ENCODE measurements around the gene CCDC32. TPM values are rescaled to one million over a fixed set of nuclear protein-coding genes. Genes with fewer than 3 reads are reported as not detected.
A peak's percentile ranks its signal among the peaks of the same experiment; 100 is the strongest.

The CCDC32 gene
- total RNA-seq, 2 donors from 2014 or later = 22.6 to 25.0 TPM

DNA sequence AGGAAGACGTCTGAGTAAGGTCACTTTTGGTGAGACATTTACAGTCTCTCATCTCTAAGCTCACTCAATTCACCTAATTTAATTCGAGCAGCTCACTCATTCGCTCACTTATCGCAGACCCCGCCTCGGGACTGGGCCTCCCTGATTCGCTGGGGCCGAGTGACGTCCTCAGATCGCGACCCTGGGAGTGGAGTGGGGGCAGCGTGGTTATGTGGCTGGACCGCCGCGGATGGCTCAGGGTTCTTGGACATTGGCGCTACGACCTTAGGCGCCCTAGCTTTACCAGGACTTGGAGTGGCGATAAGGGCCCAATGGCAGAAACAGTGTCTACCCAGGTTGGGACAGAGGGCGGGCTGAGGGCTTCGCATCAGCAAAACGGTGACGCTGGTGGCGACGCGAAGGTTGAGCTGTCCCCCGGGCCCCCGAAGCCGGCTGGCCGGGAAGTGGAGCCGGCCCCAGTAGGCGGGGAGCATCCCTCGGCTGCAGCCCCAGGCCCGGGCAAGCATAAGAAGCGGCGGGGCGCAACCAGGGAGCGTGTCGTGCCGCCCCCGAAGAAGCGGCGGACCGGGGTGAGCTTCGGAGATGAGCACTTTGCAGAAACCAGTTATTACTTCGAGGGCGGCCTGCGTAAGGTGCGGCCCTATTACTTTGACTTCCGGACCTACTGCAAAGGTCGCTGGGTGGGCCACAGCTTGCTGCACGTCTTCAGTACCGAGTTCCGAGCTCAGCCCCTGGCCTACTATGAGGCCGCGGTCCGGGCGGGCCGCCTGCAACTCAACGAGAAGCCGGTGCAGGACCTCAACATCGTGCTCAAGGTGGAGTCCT, 4.5 kb upstream of the CCDC32 start, which contains the start of gene RPUSD2:
Gene RPUSD2, plus strand, starts transcription at position 171 of the 825 bp plus-strand sequence. Its CDS starts 39 bp downstream, at position 210.
- ATAC-seq (peak; percentile 70), DNase-seq (peak; percentile 93 to 95)
- intact Hi-C loops (cut with DNase I, micrococcal nuclease) = no loop called here

DNA sequence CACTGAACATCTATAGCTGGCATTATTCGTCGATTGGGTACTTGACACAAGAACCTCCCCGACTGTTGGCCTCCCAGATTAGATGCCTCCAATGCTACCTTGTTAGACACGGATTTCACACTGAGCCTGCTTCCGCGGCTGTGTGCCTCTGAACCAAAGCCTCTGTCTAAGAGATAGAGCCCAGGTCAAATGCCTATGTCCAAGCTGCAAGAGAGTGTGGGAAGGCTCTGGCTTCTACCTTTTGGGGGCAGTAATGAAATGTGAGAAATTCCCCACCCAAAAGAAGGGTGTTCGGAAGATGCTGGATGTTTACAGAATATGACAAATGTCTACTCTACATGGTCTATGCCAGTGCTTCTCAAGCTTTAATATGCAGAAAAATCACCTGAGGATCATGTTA, 2.3 kb upstream of the CCDC32 start:
- no peak for DNase-seq
- intact Hi-C loops (cut with DNase I, micrococcal nuclease) = no loop called here
- no peak for ATAC-seq

DNA sequence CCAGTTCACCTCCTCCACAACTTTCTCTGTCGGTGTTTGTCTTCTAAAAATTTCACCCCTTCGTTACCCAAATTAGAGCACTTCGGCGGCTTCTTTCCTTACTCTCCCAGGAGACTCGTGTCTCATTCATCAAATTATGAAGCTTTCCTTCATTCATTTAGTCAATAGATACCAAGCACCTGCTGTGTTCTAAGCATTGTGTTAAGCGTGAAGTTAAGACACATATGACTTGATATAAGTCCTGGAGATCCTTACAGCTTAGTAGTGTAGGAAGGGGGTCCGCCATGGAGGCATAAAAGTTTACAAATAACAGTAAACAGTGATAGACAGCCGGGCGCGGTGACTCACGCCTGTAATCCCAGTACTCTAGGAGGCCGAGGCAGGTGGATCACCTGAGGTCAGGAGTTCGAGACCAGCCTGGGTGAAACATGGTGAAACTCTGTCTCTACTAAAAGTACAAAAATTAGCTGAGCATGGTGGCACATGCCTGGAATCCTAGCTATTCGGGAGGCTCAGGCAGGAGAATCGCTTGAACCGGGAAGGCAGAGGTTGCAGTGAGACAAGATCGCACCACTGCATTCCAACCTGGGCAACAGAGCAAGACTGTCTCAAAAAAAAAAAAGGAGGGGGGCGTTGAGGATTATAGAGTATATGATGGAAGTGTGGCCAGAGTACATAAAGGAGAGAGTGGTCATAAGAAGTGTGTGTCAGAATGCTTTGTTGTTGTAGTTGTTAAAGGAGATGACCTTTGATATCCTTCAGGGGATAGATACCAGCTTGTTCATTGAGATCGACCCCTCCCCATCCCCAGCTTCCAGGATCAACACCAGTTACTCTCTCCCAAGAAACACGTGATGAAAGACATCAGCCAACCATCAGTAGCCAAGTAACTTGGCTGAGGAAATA, 744 bp upstream of the CCDC32 start:
- intact Hi-C loops (cut with DNase I, micrococcal nuclease) = no loop called here

DNA sequence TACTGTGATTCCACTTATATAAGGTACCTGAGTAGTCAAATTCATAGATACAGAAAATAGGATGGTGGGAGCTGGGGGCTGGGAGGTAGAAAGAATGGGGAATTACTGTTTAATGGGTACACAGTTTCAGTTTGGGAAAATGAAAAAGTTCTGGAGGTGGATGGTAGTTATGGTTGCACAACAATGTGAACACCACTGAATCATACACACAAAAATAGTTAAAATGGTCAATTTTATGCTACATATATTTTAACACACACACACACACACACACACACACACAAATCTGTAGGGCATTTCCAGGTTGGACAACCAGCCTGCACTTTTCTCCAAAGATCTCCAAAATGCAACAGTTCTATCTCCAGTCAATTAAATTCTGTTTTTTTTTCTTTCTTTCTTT, 1.4 kb downstream of the CCDC32 start:
- no peak for ATAC-seq
- intact Hi-C loops (cut with DNase I, micrococcal nuclease) = no loop called here

More for the DNA sequence above, 744 bp upstream of the CCDC32 start:
- ATAC-seq (no peak), DNase-seq (peak in 1 of 2 donors; percentile 39)

DNA sequence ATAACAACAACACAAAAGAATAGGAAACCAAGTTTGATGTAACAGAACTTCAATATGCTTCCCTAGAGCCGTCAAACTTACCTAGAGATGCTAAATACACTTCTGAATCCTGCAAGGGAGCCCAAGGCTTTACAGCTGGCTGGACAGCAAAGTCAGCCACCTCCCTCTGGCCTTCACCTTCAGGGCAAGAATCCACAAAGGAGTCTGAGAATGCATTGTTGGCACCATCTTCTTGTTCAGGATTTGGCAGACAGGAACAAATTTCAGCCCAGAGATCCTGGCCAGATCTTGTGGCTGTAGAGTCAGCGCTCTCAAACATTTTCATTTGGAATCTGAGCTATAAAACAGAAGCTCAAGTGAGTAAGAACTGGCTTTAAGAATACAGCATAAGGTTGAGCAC, 2.2 kb downstream of the CCDC32 start:
- intact Hi-C loops (cut with DNase I, micrococcal nuclease) = no loop called here
- DNase-seq = no peak

More for the DNA sequence above, 1.4 kb downstream of the CCDC32 start:
- DNase-seq = no peak

DNA sequence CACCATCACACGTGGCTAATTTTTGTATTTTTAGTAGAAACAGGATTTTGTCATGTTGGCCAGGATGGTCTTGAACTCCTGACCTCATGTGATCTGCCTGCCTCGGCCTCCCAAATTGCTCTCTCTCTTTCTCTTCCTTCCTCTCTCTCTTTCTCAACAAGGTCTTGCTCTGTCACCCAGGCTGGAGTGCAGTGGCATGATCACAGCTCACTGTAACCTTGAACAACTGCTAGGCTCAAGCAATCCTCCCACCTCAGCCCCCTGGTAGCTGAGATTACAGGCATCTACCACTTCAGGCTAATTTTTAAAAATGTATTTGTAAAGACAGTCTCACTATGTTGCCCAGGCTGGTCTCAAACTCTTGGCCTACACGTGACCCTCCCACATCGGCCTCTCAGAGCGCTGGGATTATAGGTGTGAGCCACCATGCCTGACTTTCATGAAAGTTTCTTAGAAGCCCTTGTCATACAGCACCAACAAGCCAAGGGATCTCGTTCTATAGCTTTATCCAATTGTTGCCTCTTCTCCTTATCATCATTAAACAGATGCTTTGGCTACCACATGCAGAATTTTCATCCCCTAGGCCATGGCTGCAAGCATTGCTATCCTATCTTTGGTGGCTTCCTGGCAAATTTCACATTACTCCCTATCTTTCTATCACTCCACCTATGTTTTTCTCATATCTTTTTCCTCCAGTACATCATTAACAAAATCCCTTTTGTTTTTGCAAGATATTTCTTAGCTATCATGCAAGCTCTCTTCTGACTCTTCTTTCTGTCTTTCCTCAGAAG, 5.7 kb downstream of the CCDC32 start:
- no peak for ATAC-seq
- no peak for DNase-seq
- intact Hi-C loops (cut with DNase I, micrococcal nuclease) = no loop called here

More for the DNA sequence above, 2.2 kb downstream of the CCDC32 start:
- ATAC-seq = no peak

DNA sequence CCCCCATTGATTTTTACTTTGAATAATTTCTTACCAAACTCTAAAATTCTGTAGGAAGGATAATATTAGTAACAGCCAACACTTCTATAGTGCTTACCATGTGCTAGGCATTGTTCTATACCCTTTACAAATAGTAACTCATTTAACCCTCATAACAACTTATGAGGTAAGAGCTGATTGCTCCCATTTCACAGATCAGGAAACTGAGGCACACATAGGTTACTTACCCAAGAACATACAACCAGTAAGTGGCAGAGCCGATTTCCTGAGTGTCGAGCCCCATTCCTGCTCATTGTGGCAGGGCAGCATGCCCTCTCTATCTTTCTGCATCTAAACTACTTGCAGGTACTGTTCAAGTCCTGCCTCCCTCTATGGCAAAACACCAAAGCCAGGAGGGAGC, 9.0 kb downstream of the CCDC32 start:
- intact Hi-C loops (cut with DNase I, micrococcal nuclease) = no loop called here
- ATAC-seq (no peak), DNase-seq (no peak)

DNA sequence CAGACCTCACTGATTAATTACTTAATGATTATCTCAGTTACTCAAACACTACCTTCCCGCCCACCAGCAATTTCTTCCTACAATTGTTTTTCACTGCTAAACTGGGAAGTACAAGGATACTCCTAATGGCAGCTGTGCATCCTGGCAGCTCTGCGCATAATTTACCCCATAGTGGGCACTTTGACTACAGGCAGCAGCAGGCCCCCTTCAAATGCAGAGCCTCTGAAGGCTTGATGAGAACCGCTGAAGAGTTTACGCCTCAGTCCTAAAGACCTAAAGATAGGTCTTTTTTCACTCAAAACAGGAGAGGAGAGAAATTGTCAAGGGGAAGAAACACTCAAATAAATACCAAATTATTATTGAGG, 10.7 kb downstream of the CCDC32 start:
- DNase-seq (no peak), ATAC-seq (no peak)
- intact Hi-C loops (cut with DNase I, micrococcal nuclease) = no loop called here

DNA sequence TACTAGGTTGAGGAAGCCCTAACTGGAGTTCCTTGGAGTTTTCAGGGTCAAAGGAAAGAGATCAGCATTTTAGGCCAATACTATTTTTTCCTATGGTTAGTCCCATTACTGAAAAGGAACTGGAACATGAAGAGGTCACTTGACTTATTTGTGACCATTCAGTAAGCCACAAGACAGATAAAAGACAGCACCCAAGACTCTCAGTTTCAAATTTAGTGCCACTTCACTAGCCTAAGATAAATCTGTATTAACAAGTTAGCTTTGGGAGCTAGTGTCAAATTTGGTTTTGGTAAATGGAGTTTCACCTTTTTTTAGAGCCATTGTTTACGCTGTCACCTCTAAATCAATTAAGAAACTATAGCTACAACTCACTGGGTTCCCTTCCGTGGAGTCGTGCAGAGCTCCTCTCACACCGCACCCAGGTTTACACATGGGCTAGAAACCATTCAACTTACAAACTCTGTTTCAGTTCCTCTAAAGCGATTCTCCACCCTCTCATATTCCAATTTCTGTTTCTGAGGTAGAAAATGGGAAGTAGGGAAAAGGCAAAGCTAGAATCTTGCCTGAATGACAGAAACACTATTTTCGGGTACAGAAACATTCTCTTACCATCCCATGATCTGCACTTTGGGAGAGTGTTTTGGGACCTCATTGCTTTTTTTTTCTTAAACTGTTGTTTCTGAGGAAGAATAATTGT, 14.4 kb downstream of the CCDC32 start:
- DNase-seq = no peak
- intact Hi-C loops (cut with DNase I, micrococcal nuclease) = no loop called here
- peak; percentile 61 for ATAC-seq

DNA sequence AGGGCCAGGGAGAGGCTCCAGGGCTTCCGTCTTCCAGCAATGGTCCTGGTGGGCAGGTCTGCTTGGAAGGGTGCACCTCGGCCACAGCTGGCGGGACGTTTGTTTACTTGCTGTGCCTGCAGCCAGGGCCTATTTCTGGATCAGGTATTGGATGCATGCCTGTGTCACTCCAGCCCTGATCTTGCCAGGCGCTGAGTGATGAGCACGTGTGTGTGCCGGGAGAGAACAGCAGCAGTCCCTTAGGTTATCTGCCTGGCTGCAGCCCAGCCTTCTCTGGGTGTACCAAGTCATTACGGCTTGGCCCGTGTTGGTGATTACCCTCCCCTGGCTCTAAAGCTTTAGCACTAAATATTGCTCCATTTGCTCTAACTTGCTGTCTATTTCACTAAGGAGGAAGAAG, 14.9 kb downstream of the CCDC32 start:
- intact Hi-C loops (cut with DNase I, micrococcal nuclease) = no loop called here
- ATAC-seq (peak; percentile 75), DNase-seq (peak in 1 of 2 donors; percentile 30)

DNA sequence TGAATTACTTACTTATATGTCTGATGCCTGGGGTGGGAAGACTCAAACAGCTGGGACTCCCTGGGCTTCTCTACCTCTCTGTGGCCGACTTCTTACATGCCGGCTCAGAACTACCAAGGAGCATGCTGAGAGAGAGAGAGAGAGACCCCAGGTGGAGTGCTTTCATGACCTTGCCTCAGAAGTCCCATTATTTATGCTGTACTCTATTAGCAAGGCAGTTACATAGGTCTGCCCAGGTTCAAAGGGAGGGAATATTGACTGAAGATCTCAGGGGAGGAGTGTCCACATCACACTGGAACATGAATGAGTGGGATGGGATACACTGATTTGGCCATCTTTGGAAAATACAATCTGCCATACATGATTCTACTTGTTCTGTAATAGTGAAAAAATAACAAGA, 16.2 kb downstream of the CCDC32 start:
- DNase-seq (no peak), ATAC-seq (no peak)
- intact Hi-C loops (cut with DNase I, micrococcal nuclease) = no loop called here

DNA sequence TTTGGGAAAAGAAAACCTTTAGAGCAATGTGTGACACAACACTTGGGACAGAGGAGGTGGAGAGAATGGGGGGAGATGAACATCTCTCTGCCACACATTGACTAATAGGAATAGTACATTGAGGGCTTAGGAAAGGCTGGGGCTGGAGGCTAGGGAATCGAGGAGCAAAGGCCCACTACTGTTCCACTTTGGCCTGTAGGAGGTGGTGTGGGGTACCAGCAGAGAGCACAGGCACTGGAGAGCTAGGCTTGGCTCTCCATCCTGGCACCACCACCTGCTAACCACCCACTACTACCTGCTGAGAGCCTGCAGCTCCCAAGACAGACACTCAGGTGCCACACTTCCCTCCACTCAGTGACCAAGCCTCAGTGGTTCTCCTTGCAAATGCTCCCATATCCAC, 19.4 kb downstream of the CCDC32 start:
- intact Hi-C loops (cut with DNase I, micrococcal nuclease) = no loop called here
- no peak for DNase-seq
- ATAC-seq = no peak

DNA sequence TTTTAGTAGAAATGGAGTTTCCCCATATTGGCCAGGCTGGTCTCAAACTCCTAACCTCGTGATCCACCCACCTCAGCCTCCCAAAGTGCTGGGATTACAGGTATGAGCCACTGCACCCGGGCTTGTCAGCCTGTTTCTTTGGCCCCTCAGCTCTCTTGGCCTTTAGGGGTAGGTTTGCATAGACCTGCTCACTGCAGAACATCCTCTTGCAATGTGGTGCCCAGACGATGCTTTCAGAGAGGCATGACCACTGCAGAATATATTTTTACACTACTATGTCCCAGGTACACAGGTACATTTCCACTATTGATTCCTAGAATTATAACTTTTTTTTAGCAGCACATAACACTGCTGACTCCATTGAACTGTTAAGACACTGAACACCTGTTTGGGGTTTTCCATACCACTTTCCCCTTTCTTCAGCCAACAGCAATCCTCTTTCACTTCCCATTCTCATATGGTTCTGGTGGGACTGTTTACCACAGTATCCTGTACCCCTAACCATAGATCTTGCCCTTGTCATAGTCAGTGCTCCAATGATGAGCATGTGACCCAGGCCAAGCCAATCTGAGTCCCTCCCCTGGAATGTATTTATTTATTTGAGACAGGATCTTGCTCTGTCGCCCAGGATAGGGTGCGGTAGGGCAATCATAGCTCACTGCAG, 21.1 kb downstream of the CCDC32 start:
- intact Hi-C loops (cut with DNase I, micrococcal nuclease) = no loop called here
- DNase-seq (no peak), ATAC-seq (peak; percentile 67)

DNA sequence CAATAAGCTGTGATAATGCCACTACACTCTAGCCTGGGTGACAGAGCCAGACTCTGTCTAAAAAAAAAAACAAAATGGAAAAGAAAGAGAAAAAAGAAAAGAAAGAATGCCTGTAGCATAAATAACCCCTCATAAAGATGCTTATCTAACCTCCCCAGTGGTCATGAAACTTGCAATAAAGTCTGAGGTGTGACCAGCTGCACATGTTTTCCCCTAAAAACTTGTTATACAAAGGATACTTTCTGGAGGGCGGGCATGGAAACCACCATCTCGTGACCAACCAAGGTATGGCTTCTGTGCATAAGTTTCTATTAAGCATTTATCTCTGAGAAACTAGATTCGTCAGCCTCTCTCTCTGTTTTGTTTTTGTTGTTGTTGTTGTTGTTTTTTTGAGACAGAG, 21.8 kb downstream of the CCDC32 start:
- intact Hi-C loops (cut with DNase I, micrococcal nuclease) = no loop called here
- ATAC-seq = peak; percentile 77
- DNase-seq = no peak

DNA sequence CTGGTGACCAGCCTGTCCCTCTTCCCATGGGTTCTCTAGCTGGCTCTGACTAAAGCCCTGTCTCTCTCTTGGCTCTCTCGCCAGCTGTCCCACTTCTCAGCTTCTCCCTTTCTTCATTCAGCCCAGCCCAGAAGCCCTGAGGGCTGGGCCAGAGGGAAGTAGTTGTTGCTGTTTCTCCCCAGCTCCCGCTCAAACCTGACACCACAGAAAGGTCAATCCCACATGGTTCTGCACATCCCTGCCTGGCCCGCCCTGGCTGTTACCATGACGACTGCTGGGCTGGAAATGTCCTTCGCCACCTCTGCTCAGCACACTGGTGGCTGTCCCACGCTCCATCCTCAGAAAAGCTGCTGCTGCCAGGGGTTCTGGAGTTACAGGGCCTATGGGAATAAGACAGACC, 25.9 kb downstream of the CCDC32 start:
- ATAC-seq (no peak), DNase-seq (no peak)
- intact Hi-C loops (cut with DNase I, micrococcal nuclease) = no loop called here

DNA sequence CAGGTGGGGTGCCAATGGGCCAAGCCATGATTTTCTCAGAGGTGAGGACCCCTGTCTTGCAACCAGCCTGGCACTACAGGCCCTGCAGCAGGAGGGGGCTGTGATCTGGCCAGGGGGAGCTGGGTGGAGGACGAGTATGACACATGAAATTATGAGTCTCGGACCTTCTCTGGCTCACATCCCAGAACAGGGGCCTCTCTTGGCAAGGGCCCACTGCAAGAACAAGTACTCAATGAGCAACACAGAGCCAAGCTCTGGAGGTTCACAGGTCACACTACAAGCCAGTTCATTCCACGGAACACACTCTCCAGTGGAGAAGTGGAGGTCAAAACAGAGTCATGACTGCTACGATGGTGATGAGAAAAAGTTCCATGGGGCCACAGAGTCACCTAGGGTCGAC, 28.3 kb downstream of the CCDC32 start:
- DNase-seq (no peak), ATAC-seq (no peak)
- intact Hi-C loops (cut with DNase I, micrococcal nuclease) = no loop called here

DNA sequence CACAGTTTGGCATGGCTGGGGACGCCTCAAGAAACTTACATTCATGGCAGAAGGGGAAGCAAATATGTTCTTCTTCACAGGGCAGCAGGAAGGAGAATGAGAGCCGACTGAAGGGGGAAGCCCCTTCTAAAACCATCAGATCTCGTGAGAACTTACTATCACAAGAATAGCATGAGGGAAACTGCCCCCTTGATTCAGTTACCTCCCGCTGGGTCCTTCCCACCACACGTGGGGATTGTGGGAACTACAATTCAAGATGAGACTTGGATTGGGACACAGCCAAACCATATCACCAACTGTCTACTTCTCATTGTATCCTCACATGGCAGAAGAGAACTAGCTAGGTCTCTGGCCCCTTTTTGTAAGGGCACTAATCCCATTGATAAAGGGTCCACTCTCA, 30.5 kb downstream of the CCDC32 start:
- DNase-seq (no peak), ATAC-seq (no peak)
- intact Hi-C loops (cut with DNase I, micrococcal nuclease) = no loop called here

DNA sequence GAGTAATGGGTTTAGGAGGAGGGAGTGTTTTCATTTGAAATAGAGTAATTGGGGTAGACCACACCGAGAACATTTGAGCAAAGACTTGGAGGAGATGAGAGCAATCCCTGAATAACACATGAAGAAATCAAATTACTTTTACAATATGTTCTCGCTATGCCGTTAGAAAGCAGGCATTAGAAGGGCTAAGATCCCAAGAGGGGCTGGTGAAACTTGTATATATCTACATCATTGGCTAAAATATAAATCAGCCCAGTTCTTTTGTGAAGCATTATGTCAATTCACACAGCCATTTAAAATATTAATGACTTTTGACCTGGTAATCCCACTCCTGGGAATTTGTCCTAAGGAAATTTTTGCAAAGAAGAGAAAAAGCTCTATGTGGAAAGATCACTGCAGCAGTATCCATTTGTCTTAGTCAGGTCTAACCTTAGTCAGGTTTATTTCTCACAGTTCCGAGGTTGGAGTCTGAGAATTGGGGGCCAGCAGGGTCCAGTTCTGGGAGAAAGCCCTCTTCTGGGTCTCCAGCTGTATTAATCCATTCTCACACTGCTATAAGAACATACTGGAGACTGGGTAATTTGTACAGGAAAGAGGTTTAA, 31.0 kb downstream of the CCDC32 start:
- intact Hi-C loops (cut with DNase I, micrococcal nuclease) = no loop called here
- ATAC-seq (no peak), DNase-seq (no peak)
